GM18526 (cell line): ENCODE measurements around the gene MRGPRX2.

Experiments
- POLR2A ChIP-seq: IDR thresholded peaks from 3 replicates; pipeline ENCODE4 v1.6.1; 2011; ENCODE audit not compliant: insufficient read length; ENCODE audit errors: extremely low read depth

Gene MRGPRX2

GRCh38 chr11:19060629-19061028, at the start of gene MRGPRX2:
TSS of gene MRGPRX2 (minus strand) at chr11:19060717. CDS start at chr11:19056402, 4,315 bp downstream.
- TF ChIP-seq POLR2A: no peak

GRCh38 chr11:19110295-19110694, 49.8 kb upstream of the MRGPRX2 start:
- no peak for TF ChIP-seq POLR2A

GRCh38 chr11:19107125-19107524, 46.6 kb upstream of the MRGPRX2 start:
- TF ChIP-seq POLR2A: no peak

- no peak for TF ChIP-seq POLR2A
Measured at GRCh38 chr11:19105011-19105410, 44.5 kb upstream of the MRGPRX2 start.

GRCh38 chr11:19102521-19102900, 42.0 kb upstream of the MRGPRX2 start:
- TF ChIP-seq POLR2A: no peak

GRCh38 chr11:19101796-19102520, 41.4 kb upstream of the MRGPRX2 start:
- TF ChIP-seq POLR2A: no peak

GRCh38 chr11:19100885-19101284, 40.4 kb upstream of the MRGPRX2 start:
- no peak for TF ChIP-seq POLR2A

GRCh38 chr11:19099093-19099492, 38.6 kb upstream of the MRGPRX2 start:
- no peak for TF ChIP-seq POLR2A

GRCh38 chr11:19094859-19095258, 34.3 kb upstream of the MRGPRX2 start:
- TF ChIP-seq POLR2A: no peak

- no peak for TF ChIP-seq POLR2A
Measured at GRCh38 chr11:19093976-19094375, 33.5 kb upstream of the MRGPRX2 start.

- no peak for TF ChIP-seq POLR2A
Measured at GRCh38 chr11:19092850-19093249, 32.3 kb upstream of the MRGPRX2 start.

GRCh38 chr11:19092342-19092741, 31.8 kb upstream of the MRGPRX2 start:
- no peak for TF ChIP-seq POLR2A

GRCh38 chr11:19091366-19091765, 30.8 kb upstream of the MRGPRX2 start:
- no peak for TF ChIP-seq POLR2A

GRCh38 chr11:19089421-19089820, 28.9 kb upstream of the MRGPRX2 start:
- no peak for TF ChIP-seq POLR2A

GRCh38 chr11:19088791-19089190, 28.3 kb upstream of the MRGPRX2 start:
- no peak for TF ChIP-seq POLR2A

GRCh38 chr11:19087658-19088057, 27.1 kb upstream of the MRGPRX2 start:
- TF ChIP-seq POLR2A: no peak

GRCh38 chr11:19084661-19085315, 24.3 kb upstream of the MRGPRX2 start:
- TF ChIP-seq POLR2A: no peak
